OCI-LY3 (cell line): ENCODE results near the gene FNDC5.

Experiments used
- EZH2phosphoT487 ChIP-seq: fragments of 200-600 bp; shearing (Covaris generic); IDR thresholded peaks from 2 replicates; pipeline ENCODE4 v1.6.1; 2018; ENCODE audit warnings: antibody characterized with exemption, mixed run types, low read depth
- TF ChIP-seq, protein P1 (sequence below): fragments of 200-600, 300-600 bp; sonication (generic); IDR thresholded peaks from 2 replicates; pipeline ENCODE4 v1.5.1; 2014; ENCODE audit warnings: antibody characterized with exemption, low read length, low read depth

DNA sequence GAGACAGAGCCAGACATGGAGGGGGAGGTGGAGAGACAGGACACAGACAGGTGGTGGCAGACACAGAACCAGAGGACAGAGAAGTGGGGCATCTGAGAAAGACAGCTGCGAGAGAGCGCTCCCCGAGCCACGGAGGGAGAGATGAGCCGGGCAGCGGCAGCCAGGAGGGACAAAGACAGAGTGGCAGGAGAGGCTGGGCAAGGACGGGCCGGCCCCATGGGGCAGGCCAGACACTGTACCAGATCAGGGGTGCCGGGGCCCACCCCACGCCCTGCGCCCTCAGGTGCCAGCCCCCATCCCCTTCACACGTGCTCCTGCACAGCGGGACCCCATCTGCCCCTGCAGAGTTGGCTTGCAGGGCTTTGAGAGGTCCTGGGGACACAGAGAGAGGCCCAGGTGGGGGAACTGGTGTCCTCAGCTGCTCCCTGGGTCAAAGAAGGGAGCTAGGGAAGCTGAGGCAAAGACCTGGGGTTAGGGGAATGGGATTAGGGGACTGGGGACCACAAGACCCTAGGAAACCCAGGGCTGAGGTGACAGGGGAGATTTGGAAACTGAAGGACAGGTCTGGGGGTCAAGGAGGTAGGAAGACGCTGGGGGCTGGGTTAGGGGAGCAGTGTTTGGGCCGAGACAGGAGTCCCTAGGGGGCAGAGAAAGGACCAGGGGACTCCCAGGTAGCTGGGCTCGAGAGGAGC lies 643 bp downstream of the FNDC5 start:
- TF ChIP-seq, protein P1, sequence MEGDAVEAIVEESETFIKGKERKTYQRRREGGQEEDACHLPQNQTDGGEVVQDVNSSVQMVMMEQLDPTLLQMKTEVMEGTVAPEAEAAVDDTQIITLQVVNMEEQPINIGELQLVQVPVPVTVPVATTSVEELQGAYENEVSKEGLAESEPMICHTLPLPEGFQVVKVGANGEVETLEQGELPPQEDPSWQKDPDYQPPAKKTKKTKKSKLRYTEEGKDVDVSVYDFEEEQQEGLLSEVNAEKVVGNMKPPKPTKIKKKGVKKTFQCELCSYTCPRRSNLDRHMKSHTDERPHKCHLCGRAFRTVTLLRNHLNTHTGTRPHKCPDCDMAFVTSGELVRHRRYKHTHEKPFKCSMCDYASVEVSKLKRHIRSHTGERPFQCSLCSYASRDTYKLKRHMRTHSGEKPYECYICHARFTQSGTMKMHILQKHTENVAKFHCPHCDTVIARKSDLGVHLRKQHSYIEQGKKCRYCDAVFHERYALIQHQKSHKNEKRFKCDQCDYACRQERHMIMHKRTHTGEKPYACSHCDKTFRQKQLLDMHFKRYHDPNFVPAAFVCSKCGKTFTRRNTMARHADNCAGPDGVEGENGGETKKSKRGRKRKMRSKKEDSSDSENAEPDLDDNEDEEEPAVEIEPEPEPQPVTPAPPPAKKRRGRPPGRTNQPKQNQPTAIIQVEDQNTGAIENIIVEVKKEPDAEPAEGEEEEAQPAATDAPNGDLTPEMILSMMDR, result no peak
- no peak for TF ChIP-seq EZH2phosphoT487
